Panc1 (cell line): ENCODE results near the gene GALNT14. TPM values are rescaled to one million over a fixed set of nuclear protein-coding genes. Genes with fewer than 3 reads are reported as not detected.

Experiments
- ATAC-seq: fragments of 200-7000 bp; cut with Tn5 transposase; 2 replicates; pipeline ENCODE4 v1.9.1; 2020; ENCODE audit warnings: mild to moderate bottlenecking, moderate library complexity
- BruUV-seq: library from RNA; stranded (reverse); fragments of 400-500 nt; replicated peaks from 2 replicates; lab custom pipeline; 2021; lab: Mats Ljungman, UMichigan
- CTCF ChIA-PET: fragments of 300-600 bp; sonication (Branson Sonifier 250); formaldehyde crosslinking; loops from one replicate; lab custom pipeline; 2022; ENCODE audit warnings: antibody characterized with exemption; lab: Charles Lee
- POLR2A ChIA-PET: fragments of 300-600 bp; sonication (Branson Sonifier 250); formaldehyde crosslinking; loops from one replicate; lab custom pipeline; 2022; ENCODE audit warnings: antibody characterized with exemption; lab: Charles Lee
- DNase-seq: peaks from one replicate; pipeline ENCODE4 v3.0.0-alpha.2; 2010; ENCODE audit warnings: low read depth, low spot score
- H3K27ac ChIP-seq: 2 replicates; pipeline ENCODE4 v1.5.1; 2011; ENCODE audit warnings: mild to moderate bottlenecking, low read length, inconsistent platforms
- H3K27me3 ChIP-seq: fragments of 200-500 bp; sonication (Bioruptor generic); 2 replicates; pipeline ENCODE4 v1.6.0; 2014; ENCODE audit warnings: low read length, inconsistent platforms; ENCODE audit not compliant: control insufficient read depth, insufficient read depth
- H3K36me3 ChIP-seq: fragments of 200-500 bp; sonication (Bioruptor generic); 2 replicates; pipeline ENCODE4 v1.5.1; 2014; ENCODE audit warnings: inconsistent platforms, mild to moderate bottlenecking, low read length, moderate library complexity; ENCODE audit not compliant: control insufficient read depth, insufficient read depth
- H3K4me1 ChIP-seq: 2 replicates; pipeline ENCODE4 v1.5.1; 2011; ENCODE audit warnings: inconsistent platforms, mild to moderate bottlenecking, low read length, moderate library complexity; ENCODE audit not compliant: control insufficient read depth, insufficient read depth
- H3K4me3 ChIP-seq, 2 experiments: 2 replicates each; pipeline ENCODE4 v1.5.1; 2011 to 2012; ENCODE audit warnings: low read depth in 2 of 2, low read length in 2 of 2, mild to moderate bottlenecking in 2 of 2, inconsistent platforms in 1 of 2, moderate library complexity in 1 of 2
- H3K9me3 ChIP-seq: fragments of 200-500 bp; sonication (Bioruptor generic); 2 replicates; pipeline ENCODE4 v1.5.1; 2014; ENCODE audit warnings: low read depth, mild to moderate bottlenecking, inconsistent platforms, low read length, moderate library complexity; ENCODE audit not compliant: control insufficient read depth, insufficient read depth
- CTCF ChIP-seq: fragments of 450-650 bp; IDR thresholded peaks from 2 replicates; pipeline ENCODE4 v1.5.1; 2017; ENCODE audit warnings: mild to moderate bottlenecking
- POLR2AphosphoS5 ChIP-seq: IDR thresholded peaks from 2 replicates; pipeline ENCODE4 v1.6.1; 2012; ENCODE audit warnings: mild to moderate bottlenecking, low read depth, low read length, moderate library complexity
- REST ChIP-seq, 2 experiments: IDR thresholded peaks; 2 replicates each; pipeline ENCODE4 v1.6.1; 2011 to 2012; ENCODE audit warnings: low read depth in 2 of 2, control low read depth in 1 of 2, low read length in 1 of 2, mild to moderate bottlenecking in 1 of 2, moderate library complexity in 1 of 2; ENCODE audit not compliant: insufficient read depth in 1 of 2
- SIN3A ChIP-seq: IDR thresholded peaks from 2 replicates; pipeline ENCODE4 v1.6.1; 2012; ENCODE audit warnings: low read depth, mild to moderate bottlenecking, low read length, moderate library complexity, borderline replicate concordance; ENCODE audit not compliant: insufficient read depth
- TCF7L2 ChIP-seq: IDR thresholded peaks from 2 replicates; pipeline ENCODE4 v1.6.1; 2011; ENCODE audit warnings: mild to moderate bottlenecking, low read depth, low read length, inconsistent platforms
- in situ Hi-C: cut with HindIII; loops from 2 replicates; pipeline ENCODE4 v1.10.0; 2016; ENCODE audit warnings: low sequenced_read_pairs, low pct_unique_long_range_greater_than_20kb
- intact Hi-C: fragments of 100-400 bp; cut with micrococcal nuclease; formaldehyde crosslinking; loops from one replicate; pipeline ENCODE4 v1.10.0; 2022; ENCODE audit not compliant: unreplicated experiment
- total RNA-seq: library from RNA; stranded (reverse); gene quantifications from one replicate; pipeline ENCODE4 v1.2.1, GENCODE V29; 2021; ENCODE audit not compliant: unreplicated experiment

The GALNT14 gene
- total RNA-seq, 1 experiment from 2014 or later: 0.67 TPM

- Histone ChIP-seq H3K27me3 (no peaks in the 10 kb centered on the region; the same call in 1 of the 2 replicates), H3K27ac (no peak overlapping the region), H3K4me3 (no peak overlapping the region), H3K36me3 (no peaks in the 10 kb centered on the region), H3K9me3 (no peaks in the 10 kb centered on the region), H3K4me1 (no peaks in the 10 kb centered on the region)
- TF ChIP-seq CTCF: no peak
- TF ChIP-seq TCF7L2: no peak
- DNase-seq (no peak), ATAC-seq (no peak)
- in situ Hi-C loops (no loop called here), intact Hi-C loops (no loop called here)
- ChIA-PET CTCF (no interaction called here), POLR2A (no interaction called here)
- no TSS peak for BruUV-seq
These were observed 143.8 kb downstream of the GALNT14 start for GRCh38 chr2:30994227-30995056.

GRCh38 chr2:30992781-30993180 lies 145.5 kb downstream of the GALNT14 start:
- DNase-seq (no peak), ATAC-seq (no peak)
- no peaks in the 10 kb centered on the region for H3K27me3 ChIP-seq
- H3K27ac ChIP-seq: no peak overlapping the region
- H3K9me3 ChIP-seq: no peaks in the 10 kb centered on the region
- H3K4me1 ChIP-seq: no peaks in the 10 kb centered on the region
- TF ChIP-seq SIN3A (no peak), REST (IDR thresholded peaks at IDR 0.05; ENCODE audit: insufficient read depth in 1 of 2, low read depth in 2 of 2, low read length in 1 of 2) (no peak), CTCF (no peak), TCF7L2 (no peak), POLR2AphosphoS5 (no peak)
- intact Hi-C loops (no loop called here), in situ Hi-C loops (no loop called here)
- no peaks in the 10 kb centered on the region for H3K36me3 ChIP-seq
- BruUV-seq: no TSS peak
- no peak overlapping the region for H3K4me3 ChIP-seq
- CTCF ChIA-PET: no interaction called here
- POLR2A ChIA-PET: no interaction called here
